ENCODE measurements around the gene CBX8.

CBX8 gene

DNA sequence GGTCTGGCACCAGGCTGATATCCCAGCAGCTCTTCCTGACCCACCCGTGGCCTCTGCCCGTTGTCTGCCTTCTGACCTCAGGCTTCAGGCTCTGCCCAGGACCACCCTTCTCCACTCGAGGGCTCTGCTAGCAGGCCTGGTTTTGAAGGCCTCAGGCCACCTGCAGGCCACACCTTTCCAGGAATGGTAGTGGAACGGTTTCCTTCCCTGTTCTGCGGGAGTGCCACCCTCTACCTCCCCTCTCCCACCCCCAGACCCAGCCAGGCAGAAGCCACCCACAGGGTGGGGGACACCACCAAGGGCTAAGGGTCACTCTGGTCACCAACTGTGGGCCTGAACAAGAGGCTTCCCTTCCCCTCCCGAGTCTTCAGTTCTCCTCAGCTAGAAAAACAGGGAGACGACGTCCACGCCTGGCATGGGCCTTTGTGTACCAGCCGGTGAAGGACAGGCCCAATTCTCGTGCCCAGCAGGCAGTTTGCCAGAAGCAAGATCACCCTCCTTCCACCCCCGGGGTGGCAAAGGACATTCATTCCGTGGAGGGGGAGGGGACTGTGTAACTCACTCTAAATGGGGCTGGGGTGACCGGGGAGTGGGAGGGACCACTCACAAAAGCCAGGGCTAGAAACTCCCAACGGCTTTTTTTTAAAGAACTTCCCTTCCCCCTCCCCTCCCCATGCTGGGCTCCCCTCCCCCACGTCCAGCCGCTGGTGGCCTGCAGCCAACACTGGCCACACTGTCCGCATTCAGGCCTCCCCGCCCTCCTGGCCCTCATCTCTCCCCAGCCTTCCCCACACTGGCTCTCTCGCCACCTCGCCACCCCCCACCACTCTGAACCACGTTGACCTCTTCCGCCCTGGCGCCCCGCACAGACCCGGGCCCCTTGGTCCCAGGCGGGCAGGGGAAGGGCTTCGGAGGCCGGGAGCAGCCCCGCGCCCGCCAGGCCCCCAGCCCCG, 34.7 kb upstream of the CBX8 start:
- Histone ChIP-seq H3K79me2 (ENCODE audit: insufficient read depth, low read length) (peaks cover 35% of the 10 kb centered on the region), H3K4me2 (ENCODE audit: insufficient read depth, low read length) (no peak overlapping the region), H3K36me3 (ENCODE audit: insufficient read depth, low read length) (peaks cover 38% of the 10 kb centered on the region), H3K27me3 (ENCODE audit: insufficient read depth, low read length, poor library complexity) (no peaks in the 10 kb centered on the region), H2AFZ (ENCODE audit: low read depth, low read length) (no peak overlapping the region), H3K27ac (ENCODE audit: low read length) (no peak overlapping the region), H3K9me3 (ENCODE audit: insufficient read depth, low read length, severe bottlenecking) (no peaks in the 10 kb centered on the region), H4K20me1 (ENCODE audit: insufficient read depth, low read length) (peaks cover 57% of the 10 kb centered on the region), H3K9ac (ENCODE audit: low read depth, low read length) (no peak overlapping the region), H3K4me3 (ENCODE audit: low read depth in 1 of 2, low read length in 2 of 2) (no peak overlapping the region), H3K4me1 (ENCODE audit: insufficient read depth, low read length) (peaks cover 28% of the 10 kb centered on the region)
- DNase-seq (no peak), ATAC-seq (ENCODE audit: insufficient read depth, low read depth) (no peak)
- TF ChIP-seq EZH2 (IDR thresholded peaks at IDR 0.05; ENCODE audit: borderline replicate concordance, low read depth, low read length, severe bottlenecking) (no peak), CTCF (IDR thresholded peaks at IDR 0.05; ENCODE audit: borderline replicate concordance, extremely low read depth, low read length, poor library complexity, severe bottlenecking) (no peak)

DNA sequence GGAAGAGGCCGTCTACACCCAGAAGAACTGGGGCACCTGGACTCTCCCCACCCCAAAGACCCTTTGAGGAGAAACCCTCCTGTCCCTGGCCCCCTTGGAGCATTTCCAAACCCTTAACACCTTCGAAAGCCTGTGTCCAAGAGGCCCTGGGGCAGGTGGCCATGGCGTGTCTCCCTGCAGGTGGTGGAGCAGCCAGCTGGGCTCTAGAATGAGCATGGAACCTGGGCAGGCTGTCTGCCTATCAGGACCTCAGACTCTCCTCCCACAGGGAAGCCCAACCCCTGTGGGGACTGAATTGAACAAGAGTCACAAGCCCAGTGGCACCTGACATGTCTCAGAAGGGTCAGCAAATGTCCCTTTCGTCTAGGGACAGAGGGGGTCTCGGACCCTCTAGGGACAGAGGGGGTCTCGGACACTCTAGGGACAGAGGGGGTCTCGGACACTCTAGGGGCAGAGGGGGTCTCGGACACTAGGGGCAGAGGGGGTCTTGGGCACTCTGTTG, 33.9 kb upstream of the CBX8 start:
- DNase-seq: no peak

GRCh38 chr17:79830303-79830702, 33.4 kb upstream of the CBX8 start:
- Histone ChIP-seq H3K4me1 (ENCODE audit: insufficient read depth, low read length) (peaks cover 15% of the 10 kb centered on the region), H3K79me2 (ENCODE audit: insufficient read depth, low read length) (peaks cover 23% of the 10 kb centered on the region), H3K27me3 (ENCODE audit: insufficient read depth, low read length, poor library complexity) (no peaks in the 10 kb centered on the region), H3K4me2 (ENCODE audit: insufficient read depth, low read length) (no peak overlapping the region), H4K20me1 (ENCODE audit: insufficient read depth, low read length) (peaks cover 44% of the 10 kb centered on the region), H3K9ac (ENCODE audit: low read depth, low read length) (no peak overlapping the region), H3K27ac (ENCODE audit: low read length) (no peak overlapping the region), H3K4me3 (ENCODE audit: low read depth in 1 of 2, low read length in 2 of 2) (no peak overlapping the region), H3K36me3 (ENCODE audit: insufficient read depth, low read length) (peaks cover 25% of the 10 kb centered on the region), H3K9me3 (ENCODE audit: insufficient read depth, low read length, severe bottlenecking) (no peaks in the 10 kb centered on the region), H2AFZ (ENCODE audit: low read depth, low read length) (no peak overlapping the region)
- no peak for ATAC-seq (ENCODE audit: insufficient read depth, low read depth)
- no peak for DNase-seq
- TF ChIP-seq EZH2 (IDR thresholded peaks at IDR 0.05; ENCODE audit: borderline replicate concordance, low read depth, low read length, severe bottlenecking): no peak
- no peak for TF ChIP-seq CTCF (IDR thresholded peaks at IDR 0.05; ENCODE audit: borderline replicate concordance, extremely low read depth, low read length, poor library complexity, severe bottlenecking)

More for the DNA sequence above, 33.9 kb upstream of the CBX8 start:
- peaks cover 28% of the 10 kb centered on the region for H3K79me2 ChIP-seq (ENCODE audit: insufficient read depth, low read length)
- no peak overlapping the region for H3K4me2 ChIP-seq (ENCODE audit: insufficient read depth, low read length)
- H4K20me1 ChIP-seq (ENCODE audit: insufficient read depth, low read length): peaks cover 50% of the 10 kb centered on the region
- H3K36me3 ChIP-seq (ENCODE audit: insufficient read depth, low read length): peaks cover 30% of the 10 kb centered on the region
- H3K9ac ChIP-seq (ENCODE audit: low read depth, low read length): no peak overlapping the region
- no peak overlapping the region for H3K27ac ChIP-seq (ENCODE audit: low read length)
- ATAC-seq (ENCODE audit: insufficient read depth, low read depth): no peak
- no peak overlapping the region for H2AFZ ChIP-seq (ENCODE audit: low read depth, low read length)
- H3K9me3 ChIP-seq (ENCODE audit: insufficient read depth, low read length, severe bottlenecking): no peaks in the 10 kb centered on the region
- no peaks in the 10 kb centered on the region for H3K27me3 ChIP-seq (ENCODE audit: insufficient read depth, low read length, poor library complexity)
- H3K4me1 ChIP-seq (ENCODE audit: insufficient read depth, low read length): peaks cover 20% of the 10 kb centered on the region
- TF ChIP-seq CTCF (IDR thresholded peaks at IDR 0.05; ENCODE audit: borderline replicate concordance, extremely low read depth, low read length, poor library complexity, severe bottlenecking) (no peak), EZH2 (IDR thresholded peaks at IDR 0.05; ENCODE audit: borderline replicate concordance, low read depth, low read length, severe bottlenecking) (no peak)
- no peak overlapping the region for H3K4me3 ChIP-seq (ENCODE audit: low read depth in 1 of 2, low read length in 2 of 2)

Measured in DND-41 (cell line).